Measurements from ENCODE around the gene EML1.

DNA sequence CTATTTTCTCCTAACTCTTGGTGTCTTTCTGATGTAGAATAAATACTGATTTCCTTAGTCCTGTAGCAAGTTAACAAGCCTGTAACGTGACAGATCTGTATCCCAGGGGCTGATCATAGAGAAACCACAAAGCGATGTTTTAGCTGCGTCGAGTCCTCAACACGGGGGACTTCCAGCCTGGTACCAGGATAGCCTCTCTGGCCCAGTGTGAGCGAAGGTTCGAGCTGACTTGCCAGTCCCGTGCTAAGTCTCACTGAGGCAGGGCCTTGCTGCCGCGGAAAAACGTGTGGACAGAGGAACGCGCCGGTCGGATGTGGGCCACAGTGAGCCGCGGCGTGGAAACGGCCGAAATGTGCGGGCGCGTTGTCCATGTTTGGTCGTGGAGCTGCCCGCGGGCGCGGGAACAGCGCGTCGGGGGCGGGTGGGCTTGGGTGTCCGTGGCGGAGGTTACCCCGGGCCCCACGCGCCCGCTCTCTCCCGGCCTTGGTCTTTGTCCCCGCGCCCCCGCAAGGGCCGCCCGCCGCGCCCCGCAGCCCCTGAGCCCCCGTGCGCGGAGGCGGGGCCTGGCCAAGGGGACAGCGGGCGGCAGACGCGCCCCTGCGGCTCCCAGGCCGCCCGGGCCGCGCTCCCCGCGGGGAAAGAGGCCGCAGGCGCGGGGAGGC is 531 bp upstream of the EML1 start:
- TF ChIP-seq CTCF (IDR thresholded peaks at IDR 0.05): no peak
- peak in 1 of 3 donors; percentile 4 for TF ChIP-seq POLR2A (IDR thresholded peaks at IDR 0.05)

Data from body of pancreas (tissue), 4 donors.